GM19467 (cell line): ENCODE data around the gene CBX8.
"Not testable (repeated sequence)": the region's sequence is repeated elsewhere in the genome, so short reads cannot be mapped to it uniquely, and the experiment has no call there.

Source experiments
- ATAC-seq: cut with Tn5 transposase; IDR thresholded peaks from one replicate; pipeline ENCODE4 v1.9.1; 2021; ENCODE audit warnings: mild to moderate bottlenecking, moderate library complexity; ENCODE audit not compliant: unreplicated experiment

The CBX8 gene

DNA sequence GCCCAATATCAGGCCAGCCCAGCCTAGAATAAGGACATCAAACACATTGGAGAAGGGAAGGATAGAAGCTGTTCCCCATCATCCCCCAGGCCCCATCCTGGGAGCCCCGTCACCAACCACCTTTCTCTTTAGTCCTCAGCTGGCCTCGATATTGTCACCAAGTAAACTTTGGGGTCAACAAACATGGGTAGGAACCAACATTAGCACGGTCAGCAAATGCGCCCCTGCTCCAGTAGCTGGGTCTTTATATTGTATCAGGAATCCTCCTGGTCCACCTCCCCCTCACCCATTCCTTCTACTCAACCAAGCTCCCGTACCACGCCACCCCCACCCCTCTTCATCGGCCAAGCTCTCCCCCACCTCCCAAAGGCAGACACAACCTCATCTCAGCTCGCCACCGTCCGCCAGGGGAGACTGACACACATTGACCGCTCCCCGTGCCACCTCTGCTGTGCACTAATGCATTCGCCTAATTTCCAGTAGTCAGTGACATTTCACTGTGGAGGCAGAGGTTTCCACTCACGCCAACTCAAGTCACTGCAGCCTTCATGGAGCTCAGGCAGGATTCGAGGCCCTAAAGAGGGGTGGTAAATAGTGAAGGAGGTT, 39.6 kb downstream of the CBX8 start:
- no peak for ATAC-seq

DNA sequence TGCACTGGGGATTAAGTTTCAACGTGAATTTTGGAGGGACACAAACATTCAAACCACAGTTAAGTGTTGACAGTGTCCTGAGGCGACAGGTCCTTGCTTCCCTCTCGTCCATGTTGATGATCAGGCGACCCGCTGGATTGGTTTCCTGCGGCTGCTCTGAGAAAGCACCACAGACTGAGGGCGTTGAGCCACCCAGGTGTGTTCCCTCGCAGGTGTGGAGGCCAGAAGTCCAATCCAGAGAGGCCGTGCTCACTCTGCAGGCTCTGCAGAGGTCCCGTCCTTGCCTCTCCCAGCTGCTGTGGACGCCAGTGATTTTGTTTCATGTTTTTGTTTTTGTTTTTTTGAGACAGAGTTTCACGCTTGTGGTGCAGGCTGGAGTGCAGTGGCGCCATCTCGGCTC, 41.3 kb downstream of the CBX8 start:
- no peak for ATAC-seq

DNA sequence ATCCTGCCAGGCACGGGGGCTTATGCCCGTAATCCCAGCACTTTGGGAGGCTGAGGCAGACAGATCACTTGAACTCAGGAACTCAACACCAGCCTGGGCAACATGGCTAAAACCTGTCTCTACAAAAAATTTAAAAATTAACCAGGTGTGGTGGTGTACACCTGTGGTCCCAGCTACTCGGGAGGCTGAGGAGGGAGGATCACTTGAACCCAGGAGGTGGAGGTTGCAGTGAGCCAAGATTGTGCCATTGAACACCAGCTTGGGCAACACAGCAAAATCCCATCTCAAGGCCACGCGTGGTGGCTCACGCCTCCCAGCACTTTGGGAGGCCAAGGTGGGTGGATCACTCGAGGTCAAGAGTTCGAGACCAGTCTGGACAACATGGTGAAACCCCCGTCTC, 42.0 kb downstream of the CBX8 start:
- not testable (repeated sequence) for ATAC-seq

DNA sequence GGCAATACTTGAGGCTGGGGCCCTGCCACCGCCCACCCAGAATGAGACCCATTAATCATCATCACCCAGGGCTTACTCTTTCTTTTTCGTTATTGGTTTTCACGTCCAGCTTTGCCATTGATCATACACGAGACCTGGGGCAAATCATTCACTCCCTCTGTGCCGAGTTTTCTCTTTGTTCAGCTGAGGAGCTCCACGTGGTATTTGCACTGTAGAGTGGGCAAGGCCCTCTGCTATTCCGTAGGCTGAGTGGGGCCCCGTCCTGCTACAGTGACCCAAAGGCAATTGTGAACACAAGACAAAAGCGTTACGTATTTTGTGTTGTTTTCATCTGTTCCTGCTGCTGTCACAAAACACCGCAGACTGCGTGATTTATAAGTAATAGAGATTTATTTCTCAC, 42.5 kb downstream of the CBX8 start:
- no peak for ATAC-seq

DNA sequence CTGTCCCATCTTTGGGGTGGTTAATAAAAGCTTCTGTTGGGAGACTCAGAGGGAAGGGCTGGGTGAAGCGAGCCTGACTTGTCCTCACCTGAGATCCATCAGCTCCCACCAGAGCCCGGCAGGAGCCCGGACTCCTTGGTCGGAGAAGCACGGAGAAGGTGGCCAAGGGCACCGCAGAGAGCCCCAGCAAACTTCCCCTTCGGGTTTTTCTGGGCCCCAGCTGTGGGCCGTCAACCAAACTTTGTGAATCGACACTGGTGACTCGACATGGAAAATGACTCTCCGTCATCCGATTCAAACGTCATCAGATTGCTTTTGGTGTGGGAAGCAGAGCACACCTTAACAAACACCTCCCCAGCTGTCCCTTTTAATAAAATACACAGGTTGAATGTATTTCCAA, 44.7 kb downstream of the CBX8 start:
- ATAC-seq = no peak

DNA sequence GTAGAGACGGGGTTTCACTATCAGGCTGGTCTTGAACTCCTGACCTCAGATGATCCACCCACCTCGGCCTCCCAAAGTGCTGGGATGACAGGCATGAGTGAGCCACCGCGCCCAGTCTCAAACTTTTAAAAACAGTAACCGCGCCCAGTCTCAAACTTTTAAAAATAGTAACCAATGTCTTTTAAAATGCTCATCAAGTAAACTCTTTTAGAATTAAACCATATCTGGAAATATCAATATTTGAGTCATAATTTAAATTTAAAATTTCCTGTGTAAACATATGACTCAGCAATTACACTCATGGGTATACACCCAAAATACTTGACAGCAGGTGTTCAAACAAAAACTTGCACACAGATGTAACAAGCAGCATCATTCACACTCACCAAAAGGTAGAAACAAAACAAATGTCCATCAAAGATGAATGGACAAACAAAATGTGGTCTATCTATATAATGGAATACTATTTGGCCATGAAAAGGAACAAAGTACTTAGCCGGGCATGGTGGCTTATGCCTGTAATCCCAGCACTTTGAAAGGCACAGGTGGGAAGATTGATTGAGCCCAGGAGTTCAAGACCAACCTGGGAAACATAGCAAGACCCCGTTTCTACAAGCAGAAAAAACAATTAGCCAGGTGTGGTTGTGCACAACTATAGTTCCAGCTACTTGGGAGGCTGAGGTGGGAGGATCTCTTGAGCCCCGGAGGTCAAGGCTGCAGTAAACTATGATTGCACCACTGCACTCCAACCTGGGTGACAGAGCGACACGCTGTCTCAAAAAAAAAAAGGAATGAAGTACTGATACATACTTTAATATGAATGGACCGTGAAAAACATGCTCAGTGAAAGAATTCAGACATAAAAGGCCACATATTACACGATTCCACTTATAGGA, 46.0 kb downstream of the CBX8 start:
- ATAC-seq = no peak

DNA sequence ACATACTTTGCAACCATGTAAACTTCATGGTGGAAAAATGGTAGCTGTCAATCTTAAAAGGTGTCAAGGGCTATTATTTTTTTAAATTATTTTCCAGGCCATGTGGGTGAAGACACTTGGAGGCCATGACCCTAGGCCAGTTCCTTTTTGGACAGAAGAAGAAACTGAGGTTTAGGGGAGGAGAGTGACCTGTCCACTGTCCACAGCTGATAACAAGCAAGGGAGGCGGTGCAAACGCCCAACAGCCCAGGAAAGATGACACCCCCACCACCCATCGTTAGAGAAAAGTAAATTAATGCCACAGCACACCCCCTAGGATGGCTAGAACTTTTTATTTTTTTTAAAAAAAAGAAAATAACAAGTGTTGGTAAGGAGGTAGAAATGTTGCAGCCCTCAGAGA, 46.9 kb downstream of the CBX8 start:
- no peak for ATAC-seq

DNA sequence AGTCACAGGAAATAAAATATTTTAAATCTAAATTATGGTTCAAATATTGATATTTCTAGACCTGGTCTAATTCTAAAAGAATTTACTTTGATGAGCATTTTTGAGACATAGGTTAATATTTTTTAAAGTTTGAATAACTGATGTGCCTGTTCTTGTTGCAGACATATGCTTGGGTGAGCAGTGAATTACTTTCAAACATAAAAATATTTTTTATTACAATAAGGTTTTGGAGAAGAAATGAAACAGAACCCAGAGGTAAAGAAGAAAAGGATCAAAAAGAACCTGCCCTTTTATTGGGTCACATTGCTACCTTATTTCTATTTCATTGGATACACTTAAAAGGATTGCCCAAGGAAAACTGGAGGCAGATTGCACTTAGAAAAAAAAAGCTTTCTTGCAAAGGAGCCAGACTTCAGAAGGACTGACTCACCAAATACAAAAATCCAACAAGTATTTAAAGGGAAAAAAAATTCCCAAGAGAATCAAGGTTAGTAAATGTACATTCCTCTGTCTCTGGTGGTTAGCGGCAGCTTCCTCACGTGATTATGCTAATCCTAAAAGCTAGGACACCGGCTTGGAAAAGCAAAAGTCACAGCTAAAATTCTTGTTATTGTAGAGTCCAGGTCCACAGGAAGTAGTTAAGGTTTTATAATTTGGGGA, 47.6 kb downstream of the CBX8 start:
- ATAC-seq = no peak

DNA sequence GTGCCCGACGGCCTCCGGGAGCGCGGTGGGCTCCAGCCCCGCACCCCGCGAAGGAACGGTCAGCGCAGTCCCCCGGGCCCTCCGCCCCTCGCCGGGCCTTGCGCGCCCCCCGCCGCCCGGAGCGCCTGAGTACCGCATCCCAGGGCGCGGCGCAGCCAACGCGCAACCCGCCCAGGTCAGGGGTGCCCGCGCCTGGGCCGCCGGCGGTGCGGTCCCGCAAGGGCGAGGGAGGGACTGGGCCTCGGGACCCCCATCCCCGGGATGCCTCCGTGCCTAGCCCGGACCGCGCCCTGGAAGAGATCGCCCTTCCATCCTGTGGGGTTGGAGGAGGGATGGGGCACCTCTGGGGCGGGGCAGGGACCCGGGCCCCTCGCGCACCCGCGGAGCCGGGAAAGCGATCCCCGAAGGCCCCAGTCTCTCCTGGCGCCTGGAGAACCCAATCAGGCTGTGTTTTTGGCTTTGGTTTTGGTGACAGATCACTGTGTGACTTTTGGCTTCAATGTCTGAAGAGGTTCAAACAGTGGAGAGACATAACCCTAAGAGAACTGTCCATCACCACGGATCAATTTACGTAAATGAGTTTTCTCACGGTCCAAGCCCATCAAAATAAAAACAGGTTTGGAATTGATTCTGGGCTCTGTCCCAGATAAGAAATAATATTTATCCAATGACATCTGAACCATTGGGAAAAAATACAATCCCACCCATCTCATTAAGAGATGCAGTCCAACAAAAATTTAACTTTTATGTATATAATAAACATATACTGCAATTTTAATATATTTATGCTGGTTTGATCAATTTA, 48.4 kb downstream of the CBX8 start:
- ATAC-seq = no peak

DNA sequence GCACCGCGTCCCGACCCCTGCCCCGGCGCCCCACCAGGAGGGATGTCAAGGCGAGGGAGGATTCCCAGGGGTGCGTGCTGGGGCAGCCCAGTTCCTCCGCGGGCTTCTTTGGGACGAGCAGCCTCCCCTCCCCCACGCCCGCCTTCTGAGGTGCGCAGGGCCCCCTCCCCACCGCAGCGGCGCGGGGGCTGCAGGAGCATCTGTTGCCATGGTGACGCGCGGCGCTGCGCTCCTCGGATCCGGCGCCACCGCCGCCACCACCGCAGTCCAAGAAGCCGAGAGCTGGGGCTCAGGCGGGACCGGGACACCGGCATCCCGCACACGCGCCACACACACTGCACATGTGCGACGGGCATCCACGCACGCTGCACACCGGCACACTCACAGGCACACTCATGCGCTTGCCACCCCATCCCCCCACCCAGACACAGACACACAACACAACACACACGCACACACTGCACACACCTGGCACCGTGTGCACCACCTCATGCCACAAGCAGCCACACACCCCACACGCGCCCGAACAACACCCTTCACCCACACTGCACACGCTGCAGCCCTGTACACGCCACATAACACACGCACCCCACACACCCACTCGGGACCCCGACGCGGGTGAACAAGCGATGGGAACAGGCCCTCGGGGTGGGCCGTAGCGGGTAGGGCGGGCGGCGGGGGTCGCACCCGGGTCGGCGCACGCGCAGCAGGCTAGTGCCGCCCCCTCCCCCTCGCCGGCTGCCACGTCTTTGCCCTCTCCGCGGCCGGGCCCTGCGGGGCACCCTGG, 49.2 kb downstream of the CBX8 start:
- ATAC-seq = no peak

DNA sequence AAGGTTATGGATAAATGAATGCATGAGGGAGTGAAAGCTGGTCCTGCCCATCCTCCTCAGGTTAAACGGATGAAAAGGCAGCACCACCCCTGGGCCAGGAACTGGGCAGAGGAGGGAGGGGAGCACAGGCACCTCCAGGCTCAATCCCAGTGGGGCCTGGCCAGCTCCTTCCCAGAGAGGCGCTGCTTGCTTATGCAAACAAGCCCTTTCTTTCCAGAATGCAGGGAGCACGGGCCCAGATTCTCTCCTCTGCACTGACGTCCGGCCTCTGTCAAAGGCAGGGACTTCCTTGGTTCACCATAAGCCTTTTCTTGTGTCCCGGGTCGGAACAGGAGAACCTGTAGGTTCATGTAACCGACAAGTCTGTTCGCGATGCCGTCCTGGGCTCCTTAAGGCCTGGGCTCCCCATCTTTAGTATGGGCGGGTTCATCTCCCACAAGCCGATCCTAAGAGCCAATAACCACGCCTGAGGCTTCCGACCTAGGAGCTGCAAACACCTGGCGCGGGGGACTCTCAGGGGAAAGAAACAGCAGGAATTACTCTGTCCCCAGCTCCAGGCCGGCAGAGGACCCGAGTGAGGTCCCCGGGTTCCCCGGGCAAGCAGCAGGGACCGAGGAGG, 49.9 kb downstream of the CBX8 start:
- ATAC-seq = no peak

DNA sequence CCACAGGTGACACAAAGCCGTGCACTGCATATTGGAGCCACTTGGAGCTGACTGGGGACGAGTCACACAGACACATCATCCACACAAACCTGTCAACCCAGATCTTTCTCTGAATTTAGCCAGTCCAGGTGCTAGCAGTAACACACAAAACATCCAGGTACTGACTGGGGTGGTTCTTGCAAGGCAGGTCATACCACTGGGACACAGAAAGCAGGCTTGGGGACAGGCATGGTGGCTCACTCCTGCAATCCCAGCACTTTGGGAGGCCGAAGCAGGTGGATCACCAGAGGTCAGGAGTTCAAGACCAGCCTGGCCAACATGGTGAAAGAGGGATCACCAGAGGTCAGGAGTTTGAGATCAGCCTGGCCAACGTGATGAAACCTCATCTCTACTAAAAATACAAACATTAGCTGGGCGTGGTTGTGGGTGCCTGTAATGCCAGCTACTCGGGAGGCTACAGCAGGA, 51.2 kb downstream of the CBX8 start:
- no peak for ATAC-seq

DNA sequence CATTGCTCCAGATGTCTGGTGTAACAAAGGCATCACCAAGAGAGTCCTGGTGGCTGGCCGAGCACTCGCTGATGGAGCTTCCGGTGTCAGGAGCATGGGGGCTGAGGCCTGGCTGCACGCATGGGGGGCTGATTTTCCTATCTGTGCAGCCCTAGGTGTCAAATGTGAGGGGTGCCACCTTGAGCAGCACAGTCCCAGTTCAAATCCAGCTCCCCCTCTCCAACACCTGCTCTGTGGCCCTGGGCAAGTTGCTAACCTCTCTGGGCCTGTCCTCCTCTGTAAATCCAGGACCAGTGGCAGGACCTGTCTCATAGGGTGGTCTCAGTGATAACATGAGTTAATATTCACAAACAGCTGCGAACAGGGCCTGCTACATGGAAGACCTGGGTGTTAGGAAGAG, 53.3 kb downstream of the CBX8 start:
- ATAC-seq = no peak

DNA sequence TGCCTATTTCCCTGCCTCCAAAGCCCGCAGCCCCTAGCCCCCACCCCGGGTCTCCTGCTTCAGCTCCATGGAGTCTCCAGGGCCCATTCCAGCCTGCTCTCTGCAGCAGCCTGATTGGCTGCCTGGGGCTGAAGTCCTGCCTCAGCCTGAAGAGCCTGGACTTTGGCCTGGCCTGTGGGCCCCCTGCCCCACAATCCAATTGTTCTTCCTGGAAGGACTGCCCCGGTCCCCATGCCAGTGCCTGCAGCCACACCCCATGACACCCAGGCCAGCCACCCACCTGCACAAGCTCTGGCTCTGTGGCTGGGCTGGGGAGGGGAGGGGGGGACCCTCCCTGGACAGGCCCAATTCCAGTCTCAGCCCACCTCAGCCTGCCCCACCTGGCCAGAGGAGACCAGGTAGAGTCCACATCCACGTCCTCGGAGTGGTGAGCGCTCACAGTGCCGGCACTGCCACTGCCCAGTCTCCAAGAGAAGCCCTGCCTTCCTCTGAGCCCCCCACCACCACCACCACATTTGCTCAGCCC, 53.9 kb downstream of the CBX8 start:
- ATAC-seq = no peak

DNA sequence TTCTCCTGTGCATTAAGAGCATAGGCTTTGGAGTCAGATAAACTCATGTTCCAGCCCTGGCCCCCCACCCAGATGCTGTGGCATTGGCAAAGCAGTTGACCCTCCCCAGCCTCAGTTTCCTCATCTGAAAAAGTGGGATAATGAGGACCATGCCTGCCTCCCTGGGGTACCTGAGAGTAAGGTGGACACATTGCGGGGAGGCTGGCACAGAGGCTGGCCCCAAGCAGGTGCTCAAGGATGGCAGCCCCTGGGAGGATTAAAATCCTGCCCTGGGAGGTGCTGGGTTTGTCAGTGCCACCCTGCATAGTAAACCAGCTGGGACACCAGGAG, 54.3 kb downstream of the CBX8 start:
- ATAC-seq = no peak
